MV-4-11 (cell line): ENCODE measurements around the gene MRPS9.

Source experiments
- DNase-seq: peaks from one replicate; lab custom pipeline; 2025; lab: John Stamatoyannopoulos, UW

MRPS9 gene

GRCh38 chr2:105078906-105079495 lies 41.1 kb downstream of the MRPS9 start:
- DNase-seq, result no peak

GRCh38 chr2:105080461-105080860 lies 42.6 kb downstream of the MRPS9 start:
- DNase-seq, result no peak

GRCh38 chr2:105081006-105081601 lies 43.2 kb downstream of the MRPS9 start:
- DNase-seq, result no peak

GRCh38 chr2:105082107-105082506 lies 44.2 kb downstream of the MRPS9 start:
- DNase-seq, result no peak

- no peak for DNase-seq
Observed at GRCh38 chr2:105085525-105085924, 47.7 kb downstream of the MRPS9 start.

GRCh38 chr2:105087273-105087672 lies 49.4 kb downstream of the MRPS9 start:
- DNase-seq, result no peak

- DNase-seq, result peak; percentile 58
Observed at GRCh38 chr2:105090091-105090490, 52.2 kb downstream of the MRPS9 start.

GRCh38 chr2:105092797-105093196 lies 54.9 kb downstream of the MRPS9 start:
- DNase-seq, result no peak

- no peak for DNase-seq
Observed at GRCh38 chr2:105099153-105099552, 61.3 kb downstream of the MRPS9 start.

GRCh38 chr2:105100046-105100840 lies 62.4 kb downstream of the MRPS9 start:
- peak; percentile 94 for DNase-seq

- no peak for DNase-seq
Observed at GRCh38 chr2:105102001-105102400, 64.1 kb downstream of the MRPS9 start.

- no peak for DNase-seq
Observed at GRCh38 chr2:105102963-105103421, 65.1 kb downstream of the MRPS9 start.

GRCh38 chr2:105103481-105103880 lies 65.6 kb downstream of the MRPS9 start:
- DNase-seq, result peak; percentile 63

- peak; percentile 66 for DNase-seq
Observed at GRCh38 chr2:105104208-105104731, 66.4 kb downstream of the MRPS9 start.

GRCh38 chr2:105110295-105110829 lies 72.5 kb downstream of the MRPS9 start:
- no peak for DNase-seq

GRCh38 chr2:105111365-105112150 lies 73.7 kb downstream of the MRPS9 start:
- no peak for DNase-seq

GRCh38 chr2:105112345-105112744 lies 74.5 kb downstream of the MRPS9 start:
- no peak for DNase-seq

- no peak for DNase-seq
Observed at GRCh38 chr2:105113616-105114291, 75.9 kb downstream of the MRPS9 start.

- DNase-seq, result peak; percentile 31
Observed at GRCh38 chr2:105114551-105114950, 76.7 kb downstream of the MRPS9 start.

GRCh38 chr2:105116348-105116747 lies 78.5 kb downstream of the MRPS9 start:
- no peak for DNase-seq

GRCh38 chr2:105117565-105117964 lies 79.7 kb downstream of the MRPS9 start:
- DNase-seq, result no peak
